Memory B cell (primary cell): ENCODE data around the gene MTOR.
A peak's percentile ranks its signal among the peaks of the same experiment; 100 is the strongest.
"Not testable (repeated sequence)": the region's sequence is repeated elsewhere in the genome, so short reads cannot be mapped to it uniquely, and the experiment has no call there.

Experiments
- ATAC-seq: fragments of 150-1000 bp; cut with Tn5 transposase; 2 replicates; pipeline ENCODE4 v1.10.0; 2021; ENCODE audit warnings: low read depth, mild to moderate bottlenecking, moderate library complexity
- DNase-seq, 2 donors: peaks; one replicate each; pipeline ENCODE4 v3.0.0; 2022; ENCODE audit warnings: low spot score in 2 of 2
- H3K27ac Mint-ChIP-seq: one replicate; pipeline ENCODE4 v1.8.0; 2022; ENCODE audit warnings: mild to moderate bottlenecking, moderate library complexity, mixed read lengths
- H3K27me3 Mint-ChIP-seq: one replicate; pipeline ENCODE4 v1.8.0; 2022; ENCODE audit warnings: mixed read lengths
- H3K36me3 Mint-ChIP-seq: one replicate; pipeline ENCODE4 v1.8.0; 2022; ENCODE audit warnings: mild to moderate bottlenecking, mixed read lengths
- H3K4me1 Mint-ChIP-seq: one replicate; pipeline ENCODE4 v1.8.0; 2022; ENCODE audit warnings: mixed read lengths
- H3K4me3 Mint-ChIP-seq: one replicate; pipeline ENCODE4 v1.8.0; 2022; ENCODE audit warnings: mild to moderate bottlenecking, moderate library complexity, mixed read lengths
- H3K9me3 Mint-ChIP-seq: one replicate; pipeline ENCODE4 v1.8.0; 2022; ENCODE audit warnings: mixed read lengths

Gene MTOR

GRCh38 chr1:11064942-11065341 lies 197.4 kb downstream of the MTOR start:
- H3K27me3 Mint-ChIP-seq, result no peaks in the 10 kb centered on the region
- DNase-seq, result no peak
- no peaks in the 10 kb centered on the region for H3K9me3 Mint-ChIP-seq
- H3K4me3 Mint-ChIP-seq, result no peak overlapping the region
- H3K36me3 Mint-ChIP-seq, result peaks cover 21% of the 10 kb centered on the region
- H3K27ac Mint-ChIP-seq, result no peak overlapping the region
- ATAC-seq, result no peak
- peaks cover 8% of the 10 kb centered on the region for H3K4me1 Mint-ChIP-seq

- H3K27ac Mint-ChIP-seq, H3K4me3 Mint-ChIP-seq, H3K27me3 Mint-ChIP-seq, ATAC-seq, H3K9me3 Mint-ChIP-seq, DNase-seq: not testable (repeated sequence)
- H3K36me3 Mint-ChIP-seq, result peaks cover 15% of the 10 kb centered on the region
- H3K4me1 Mint-ChIP-seq, result peaks cover 10% of the 10 kb centered on the region
Measured at GRCh38 chr1:11063937-11064537, 198.3 kb downstream of the MTOR start.

DNA sequence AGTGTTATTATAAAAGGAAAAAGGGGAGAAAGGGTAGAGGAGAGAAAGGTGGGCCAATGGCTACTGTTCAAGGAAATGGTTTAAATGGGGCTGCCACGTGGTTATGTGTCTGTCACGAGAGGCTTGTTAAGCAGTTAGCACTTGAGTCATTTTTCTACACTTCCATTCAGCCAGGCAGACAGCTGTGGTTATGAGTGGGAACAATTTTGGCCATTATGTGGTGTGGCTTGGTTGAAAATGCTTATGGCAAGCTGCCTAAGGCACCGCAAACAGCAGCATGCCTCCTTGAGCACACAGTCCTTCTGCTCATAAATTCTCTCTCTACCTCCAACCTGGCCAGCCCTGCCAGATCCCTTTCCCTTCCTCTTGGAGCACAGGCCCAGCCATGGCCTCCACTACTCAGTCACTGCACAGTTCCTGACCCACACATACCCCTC lies 199.4 kb downstream of the MTOR start:
- peaks cover 14% of the 10 kb centered on the region for H3K4me1 Mint-ChIP-seq
- ATAC-seq (no peak), DNase-seq (no peak)
- H3K9me3 Mint-ChIP-seq, result no peaks in the 10 kb centered on the region
- H3K36me3 Mint-ChIP-seq, result peaks cover 9% of the 10 kb centered on the region
- no peak overlapping the region for H3K4me3 Mint-ChIP-seq
- no peaks in the 10 kb centered on the region for H3K27me3 Mint-ChIP-seq
- H3K27ac Mint-ChIP-seq, result peak overlapping the region; percentile 76

GRCh38 chr1:11061652-11062365 lies 200.5 kb downstream of the MTOR start:
- peaks cover 10% of the 10 kb centered on the region for H3K36me3 Mint-ChIP-seq
- DNase-seq (no peak), ATAC-seq (no peak)
- H3K4me3 Mint-ChIP-seq, result no peak overlapping the region
- H3K27ac Mint-ChIP-seq, result no peak overlapping the region
- no peaks in the 10 kb centered on the region for H3K27me3 Mint-ChIP-seq
- peaks cover 14% of the 10 kb centered on the region for H3K4me1 Mint-ChIP-seq
- H3K9me3 Mint-ChIP-seq, result no peaks in the 10 kb centered on the region

GRCh38 chr1:11059968-11060830 lies 202.2 kb downstream of the MTOR start, which contains the start of gene SRM:
Gene SRM (minus strand): TSS chr1:11060018. CDS start chr1:11059943, 75 bp downstream.
- H3K4me1 Mint-ChIP-seq, result peaks cover 14% of the 10 kb centered on the region
- H3K4me3 Mint-ChIP-seq, result peak within 1 kb of the TSS; percentile 89
- H3K36me3 Mint-ChIP-seq, result peaks cover 6% of the 10 kb centered on the region
- H3K27ac Mint-ChIP-seq, result peak within 1 kb of the TSS; percentile 59
- H3K27me3 Mint-ChIP-seq, result no peaks in the 10 kb centered on the region
- no peaks in the 10 kb centered on the region for H3K9me3 Mint-ChIP-seq
- ATAC-seq (peak; percentile 94), DNase-seq (peak; percentile 85 to 90)

DNA sequence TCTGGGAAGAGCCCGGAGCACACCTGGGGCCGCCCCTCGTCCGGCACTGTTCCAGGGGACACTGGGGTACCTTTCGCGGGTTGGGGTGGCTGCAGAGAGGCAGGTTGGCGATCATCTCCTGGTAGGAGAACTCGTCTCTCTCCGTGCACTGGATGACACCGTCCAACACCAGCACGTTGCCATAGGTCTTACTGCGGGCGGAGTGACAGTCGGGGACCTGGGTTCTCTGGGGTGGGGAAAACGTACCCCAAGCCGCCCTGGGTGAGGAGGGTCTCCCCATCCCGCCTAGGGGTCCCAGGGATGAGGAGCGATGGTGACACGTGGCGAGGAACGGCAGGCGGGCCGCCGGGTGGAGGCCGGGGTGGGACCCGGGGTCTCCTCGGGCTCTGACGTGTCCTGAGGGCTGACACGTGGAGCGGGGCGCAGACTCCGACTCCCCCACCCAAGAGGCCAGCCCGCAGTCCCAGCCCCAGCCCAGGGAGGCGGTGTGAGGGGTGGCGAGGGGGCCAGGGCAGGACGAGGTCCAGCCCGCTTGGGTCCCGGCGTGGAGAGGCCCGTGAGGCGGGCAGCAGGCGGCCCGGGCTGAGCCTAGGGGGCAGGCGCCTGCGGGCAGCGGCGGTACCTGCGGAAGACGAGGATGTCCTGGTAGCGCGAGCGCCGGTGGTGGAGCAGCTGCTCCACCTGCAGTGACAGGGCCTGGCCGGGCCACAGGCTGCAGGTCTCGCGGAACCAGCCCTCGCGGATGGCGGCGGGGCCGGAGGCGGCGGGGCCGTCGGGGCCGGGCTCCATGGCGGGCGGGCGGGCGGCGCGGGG lies 203.0 kb downstream of the MTOR start:
- Mint-ChIP-seq H3K9me3 (no peaks in the 10 kb centered on the region), H3K27me3 (no peaks in the 10 kb centered on the region), H3K4me1 (peaks cover 14% of the 10 kb centered on the region), H3K4me3 (peak overlapping the region; percentile 89), H3K36me3 (peaks cover 4% of the 10 kb centered on the region), H3K27ac (peak overlapping the region; percentile 59)
- ATAC-seq (peak; percentile 23), DNase-seq (peak in 1 of 2 donors; percentile 12)

DNA sequence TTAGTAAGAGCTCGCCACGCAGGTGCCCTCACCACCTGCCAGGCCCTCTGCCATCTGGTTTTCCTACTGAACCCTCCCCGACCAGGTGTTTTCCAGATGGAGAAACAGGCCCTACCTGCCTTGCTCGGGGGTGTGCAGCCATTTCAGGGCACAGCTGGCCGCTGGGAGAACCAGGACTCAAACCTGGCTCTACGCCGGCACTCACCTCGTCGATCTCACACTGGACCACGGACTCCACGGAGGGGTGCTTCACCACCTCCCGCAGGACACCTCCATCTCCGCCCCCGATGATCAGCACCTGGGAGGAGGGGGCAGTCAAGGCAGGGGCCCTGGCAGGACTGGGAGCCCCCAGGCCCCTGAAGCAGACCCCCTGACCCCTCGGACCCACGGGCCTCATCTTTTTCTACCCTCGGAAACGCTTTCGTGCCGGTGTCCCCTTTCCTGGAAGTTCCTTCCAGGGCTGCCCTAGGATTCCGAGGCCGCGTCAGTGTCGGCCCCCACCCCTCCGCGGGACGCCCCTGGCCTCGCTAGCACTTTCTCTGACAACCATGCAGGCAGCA lies 203.7 kb downstream of the MTOR start:
- Mint-ChIP-seq H3K27me3 (no peaks in the 10 kb centered on the region), H3K4me3 (peak overlapping the region; percentile 89), H3K27ac (peak overlapping the region; percentile 59), H3K9me3 (no peaks in the 10 kb centered on the region), H3K4me1 (peaks cover 14% of the 10 kb centered on the region), H3K36me3 (peaks cover 5% of the 10 kb centered on the region)
- no peak for ATAC-seq
- DNase-seq, result no peak

DNA sequence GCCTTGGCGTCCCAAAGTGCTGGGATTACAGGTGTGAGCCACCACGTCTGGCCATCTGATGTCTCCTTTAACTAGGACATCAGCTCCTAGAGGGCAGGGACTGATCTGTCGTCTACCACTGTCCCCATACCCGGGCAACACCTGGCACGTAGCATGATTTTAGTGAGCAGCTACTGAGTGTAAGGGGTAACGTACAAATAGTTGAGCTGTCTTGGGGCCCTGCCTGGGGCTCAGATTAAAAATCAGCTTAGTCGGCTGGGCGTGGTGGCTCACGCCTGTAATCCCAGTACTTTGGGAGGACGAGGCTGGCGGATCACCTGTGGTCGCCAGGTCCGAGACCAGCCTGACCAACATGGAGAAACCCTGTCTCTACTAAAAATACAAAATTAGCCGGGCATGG lies 204.3 kb downstream of the MTOR start:
- Mint-ChIP-seq H3K36me3 (peaks cover 5% of the 10 kb centered on the region), H3K4me3 (peak overlapping the region; percentile 52), H3K27ac (no peak overlapping the region), H3K9me3 (no peaks in the 10 kb centered on the region), H3K4me1 (peaks cover 14% of the 10 kb centered on the region), H3K27me3 (no peaks in the 10 kb centered on the region)
- ATAC-seq (no peak), DNase-seq (no peak)

DNA sequence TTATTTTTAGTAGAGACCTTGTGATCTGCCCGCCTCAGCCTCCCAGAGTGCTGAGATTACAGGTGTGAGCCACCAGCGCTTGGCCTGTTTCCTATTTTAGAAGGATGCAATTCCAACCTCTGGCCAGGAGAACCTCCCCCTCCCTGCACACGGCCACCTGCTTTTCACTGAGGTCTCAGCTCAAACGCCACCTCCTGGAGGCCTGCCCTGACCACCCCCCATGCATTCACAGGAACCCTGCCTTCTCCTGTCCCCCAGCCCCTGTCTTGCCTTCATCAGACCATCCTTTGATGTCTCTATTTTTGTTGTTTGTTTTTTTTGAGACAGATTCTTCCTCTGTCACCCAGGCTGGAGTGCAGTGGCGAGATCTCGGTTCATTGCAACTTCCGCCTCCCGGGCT lies 204.9 kb downstream of the MTOR start:
- no peak overlapping the region for H3K4me3 Mint-ChIP-seq

More for the DNA sequence above, 204.9 kb downstream of the MTOR start:
- Mint-ChIP-seq H3K36me3 (peaks cover 5% of the 10 kb centered on the region), H3K27me3 (no peaks in the 10 kb centered on the region), H3K9me3 (no peaks in the 10 kb centered on the region), H3K27ac (no peak overlapping the region), H3K4me1 (peaks cover 17% of the 10 kb centered on the region)
- DNase-seq (no peak), ATAC-seq (no peak)
